Measurements from ENCODE around the gene MYBPHL.

MYBPHL gene

GRCh38 chr1:109258481-109259466 is 48.0 kb downstream of the MYBPHL start:
- CTCF ChIA-PET = interaction anchor here (0.7 to 1.8 kb wide), 3 partner anchors 19 to 274 kb away, joined by 3 to 13 read pairs (median 5); no protein-coding TSS in a partner anchor
- peaks cover 2% of the 10 kb centered on the region; the same call in 1 of the 2 replicates for H3K4me1 ChIP-seq (ENCODE audit: control insufficient read depth, insufficient read depth, low read length)
- POLR2A ChIA-PET = interaction anchor here (1.4 to 2.2 kb wide), 2 partner anchors 24 to 159 kb away, joined by 3 to 8 read pairs; partner anchors contain the start of gene PSRC1
- H3K36me3 ChIP-seq (ENCODE audit: control insufficient read depth in 2 of 2, insufficient read depth in 1 of 2, low read length in 2 of 2) = peaks cover 0 to 62% of the 10 kb centered on the region in 2 experiments; a peak in 1 of 3 replicates
- H3K4me3 ChIP-seq (ENCODE audit: low read depth, low read length) = no peak overlapping the region
- TF ChIP-seq ZFP3 (tag by site-specific recombination; IDR thresholded peaks at IDR 0.05; ENCODE audit: low read depth) (no peak), ZNF223 (tag by site-specific recombination; IDR thresholded peaks at IDR 0.05) (0 out of 2 replicates have a peak, but pooled peaks have one; percentile 51), ZSCAN16 (tag by site-specific recombination; IDR thresholded peaks at IDR 0.05) (no peak), ZNF391 (tag by site-specific recombination; IDR thresholded peaks at IDR 0.05; ENCODE audit: borderline replicate concordance, low read depth) (no peak), ZIC2 (tag by site-specific recombination; IDR thresholded peaks at IDR 0.05) (peak; percentile 91), ZNF423 (tag by site-specific recombination; IDR thresholded peaks at IDR 0.05) (0 out of 2 replicates have a peak, but pooled peaks have one; percentile 31), ZNF768 (tag by site-specific recombination; IDR thresholded peaks at IDR 0.05) (peak; percentile 92; the same call in 1 of the 2 replicates)
- no peak overlapping the region for H3K27ac ChIP-seq (ENCODE audit: extremely low read depth, low read depth, low read length)
- H3K9me3 ChIP-seq (ENCODE audit: control insufficient read depth, insufficient read depth, low read depth, low read length) = no peaks in the 10 kb centered on the region

GRCh38 chr1:109257682-109258421 is 49.0 kb downstream of the MYBPHL start:
- ChIA-PET CTCF (interaction anchor here (0.6 to 1.8 kb wide), 4 partner anchors 18 to 142 kb away, joined by 3 to 14 read pairs (median 4); partner anchors contain the start of gene SORT1), POLR2A (no interaction called here)
- Histone ChIP-seq H3K9me3 (ENCODE audit: control insufficient read depth, insufficient read depth, low read depth, low read length) (no peaks in the 10 kb centered on the region), H3K4me3 (ENCODE audit: low read depth, low read length) (no peak overlapping the region), H3K4me1 (ENCODE audit: control insufficient read depth, insufficient read depth, low read length) (peaks cover 5% of the 10 kb centered on the region; the same call in 1 of the 2 replicates), H3K27ac (ENCODE audit: extremely low read depth, low read depth, low read length) (no peak overlapping the region), H3K36me3 (ENCODE audit: control insufficient read depth in 2 of 2, insufficient read depth in 1 of 2, low read length in 2 of 2) (peaks cover 0 to 59% of the 10 kb centered on the region in 2 experiments; a peak in 1 of 3 replicates)
- peak; percentile 52 for TF ChIP-seq ZNF629 (tag by site-specific recombination; IDR thresholded peaks at IDR 0.05)
- TF ChIP-seq ZNF398 (tag by site-specific recombination; IDR thresholded peaks at IDR 0.05) = 0 out of 2 replicates have a peak, but pooled peaks have one; percentile 7
- TF ChIP-seq ZIC2 (tag by site-specific recombination; IDR thresholded peaks at IDR 0.05) = peak; percentile 89
- peak; percentile 75 for TF ChIP-seq ATF2 (tag by site-specific recombination; IDR thresholded peaks at IDR 0.05; ENCODE audit: low read depth)
- no peak for TF ChIP-seq ZNF394 (tag by site-specific recombination; IDR thresholded peaks at IDR 0.05; ENCODE audit: borderline replicate concordance)
- peak; percentile 85 for TF ChIP-seq GLIS2 (tag by site-specific recombination; IDR thresholded peaks at IDR 0.05)
- peak; percentile 89 for TF ChIP-seq ZNF692 (tag by site-specific recombination; IDR thresholded peaks at IDR 0.05)
- TF ChIP-seq KLF1 (tag by site-specific recombination; IDR thresholded peaks at IDR 0.05) = peak; percentile 69
- TF ChIP-seq GLIS1 (tag by site-specific recombination; IDR thresholded peaks at IDR 0.05) = peak; percentile 74
- TF ChIP-seq PATZ1 (tag by site-specific recombination; IDR thresholded peaks at IDR 0.05) = peak; percentile 56; the same call in 1 of the 2 replicates
- peak; percentile 79 for TF ChIP-seq ZFP69B (tag by site-specific recombination; IDR thresholded peaks at IDR 0.05)
- TF ChIP-seq ZNF202 (tag by site-specific recombination; IDR thresholded peaks at IDR 0.05; ENCODE audit: borderline replicate concordance) = no peak
- TF ChIP-seq ZFHX2 (tag by site-specific recombination; conservative IDR thresholded peaks at IDR 0.05) = peak; percentile 61
- TF ChIP-seq ZNF311 (tag by site-specific recombination; IDR thresholded peaks at IDR 0.05; ENCODE audit: borderline replicate concordance) = no peak

Measured in HEK293 (cell line).